GM12801 (cell line): ENCODE measurements around the gene DPYD.

ENCODE experiments used
- TF ChIP-seq, protein P1 (sequence below): IDR thresholded peaks from one replicate; pipeline ENCODE4 v1.5.1; 2011; ENCODE audit warnings: control low read depth; ENCODE audit not compliant: insufficient read length; ENCODE audit errors: extremely low read depth

The DPYD gene

DNA sequence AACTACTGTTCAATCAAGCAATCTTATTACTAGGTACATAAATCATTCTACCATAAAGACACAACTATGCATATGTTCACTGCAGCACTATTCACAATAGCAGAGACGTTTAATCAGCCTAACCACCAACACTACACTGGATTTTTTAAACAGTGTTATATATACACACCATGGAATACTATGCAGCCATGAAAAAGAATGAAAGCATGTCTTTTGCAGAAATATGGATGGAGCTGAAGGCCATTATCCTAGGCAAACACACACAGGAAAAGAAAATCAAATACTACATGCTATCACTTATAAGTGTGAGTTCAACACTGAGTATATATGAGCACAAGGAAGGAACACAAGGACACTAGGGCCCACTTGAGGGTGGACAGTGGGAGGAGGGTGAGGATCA lies 159.2 kb downstream of the DPYD start:
- TF ChIP-seq, protein P1, sequence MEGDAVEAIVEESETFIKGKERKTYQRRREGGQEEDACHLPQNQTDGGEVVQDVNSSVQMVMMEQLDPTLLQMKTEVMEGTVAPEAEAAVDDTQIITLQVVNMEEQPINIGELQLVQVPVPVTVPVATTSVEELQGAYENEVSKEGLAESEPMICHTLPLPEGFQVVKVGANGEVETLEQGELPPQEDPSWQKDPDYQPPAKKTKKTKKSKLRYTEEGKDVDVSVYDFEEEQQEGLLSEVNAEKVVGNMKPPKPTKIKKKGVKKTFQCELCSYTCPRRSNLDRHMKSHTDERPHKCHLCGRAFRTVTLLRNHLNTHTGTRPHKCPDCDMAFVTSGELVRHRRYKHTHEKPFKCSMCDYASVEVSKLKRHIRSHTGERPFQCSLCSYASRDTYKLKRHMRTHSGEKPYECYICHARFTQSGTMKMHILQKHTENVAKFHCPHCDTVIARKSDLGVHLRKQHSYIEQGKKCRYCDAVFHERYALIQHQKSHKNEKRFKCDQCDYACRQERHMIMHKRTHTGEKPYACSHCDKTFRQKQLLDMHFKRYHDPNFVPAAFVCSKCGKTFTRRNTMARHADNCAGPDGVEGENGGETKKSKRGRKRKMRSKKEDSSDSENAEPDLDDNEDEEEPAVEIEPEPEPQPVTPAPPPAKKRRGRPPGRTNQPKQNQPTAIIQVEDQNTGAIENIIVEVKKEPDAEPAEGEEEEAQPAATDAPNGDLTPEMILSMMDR, result no peak

DNA sequence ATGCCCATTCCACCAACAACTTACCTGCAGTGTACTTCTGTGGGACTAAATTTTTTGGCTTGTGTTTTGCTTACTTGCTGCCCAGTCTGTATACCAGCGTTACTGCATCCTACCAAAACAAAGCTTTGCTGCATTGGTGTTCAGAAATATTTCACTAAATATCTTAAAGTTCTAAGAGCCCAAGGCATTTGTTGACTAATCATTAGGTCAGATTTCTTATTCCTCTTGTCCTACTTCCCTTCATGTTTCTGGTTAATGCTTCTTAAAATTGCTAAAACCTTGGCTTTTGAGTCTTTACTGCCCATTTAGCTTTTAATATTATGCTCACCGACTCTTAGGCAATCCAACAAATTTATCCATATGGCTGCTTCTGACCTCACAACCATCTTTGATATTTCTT lies 161.8 kb downstream of the DPYD start:
- TF ChIP-seq, protein P1, result no peak

DNA sequence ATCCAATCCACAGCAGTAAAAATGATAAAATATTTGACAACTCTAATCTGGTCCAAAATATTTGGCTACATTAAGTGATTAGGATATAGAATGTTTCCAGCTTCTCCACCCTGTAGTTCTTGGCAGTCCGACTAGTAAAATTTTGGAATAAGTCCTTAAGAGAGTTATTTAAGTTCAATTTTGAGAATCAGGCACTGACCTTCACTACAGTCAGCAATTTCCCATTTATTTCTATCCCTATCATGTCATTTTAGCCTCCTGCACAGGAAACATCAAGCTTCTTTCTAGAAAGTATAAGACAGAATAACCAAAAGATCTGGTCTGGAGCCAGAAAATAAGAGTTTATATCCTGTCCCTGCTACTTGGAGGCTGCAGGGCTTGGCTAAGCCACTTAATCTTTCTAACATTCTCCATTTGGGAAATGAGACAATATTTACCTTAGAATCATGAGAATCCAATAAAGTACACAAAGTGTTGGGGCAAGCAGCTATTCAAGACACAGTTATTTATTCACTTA lies 162.2 kb downstream of the DPYD start:
- TF ChIP-seq, protein P1, result no peak

DNA sequence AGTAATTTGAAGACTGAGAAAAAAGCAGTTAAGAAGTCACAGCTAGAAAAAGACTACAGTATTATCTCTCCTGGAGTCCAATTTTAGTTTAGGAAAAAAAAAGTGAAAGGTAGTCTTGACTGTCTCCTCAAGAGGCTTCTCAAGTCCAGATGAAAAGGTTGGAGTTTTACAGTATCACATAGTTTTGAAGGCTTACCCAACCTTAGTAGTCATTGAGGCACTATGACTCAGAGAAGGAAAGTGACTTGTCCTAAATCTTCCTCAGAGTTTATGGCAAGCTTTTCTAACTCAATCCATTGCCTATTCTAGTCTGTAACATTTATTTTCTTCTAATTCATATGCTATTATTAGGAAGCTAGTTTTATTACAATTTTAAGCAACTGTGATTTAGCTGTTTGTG lies 174.9 kb downstream of the DPYD start:
- TF ChIP-seq, protein P1, result no peak

DNA sequence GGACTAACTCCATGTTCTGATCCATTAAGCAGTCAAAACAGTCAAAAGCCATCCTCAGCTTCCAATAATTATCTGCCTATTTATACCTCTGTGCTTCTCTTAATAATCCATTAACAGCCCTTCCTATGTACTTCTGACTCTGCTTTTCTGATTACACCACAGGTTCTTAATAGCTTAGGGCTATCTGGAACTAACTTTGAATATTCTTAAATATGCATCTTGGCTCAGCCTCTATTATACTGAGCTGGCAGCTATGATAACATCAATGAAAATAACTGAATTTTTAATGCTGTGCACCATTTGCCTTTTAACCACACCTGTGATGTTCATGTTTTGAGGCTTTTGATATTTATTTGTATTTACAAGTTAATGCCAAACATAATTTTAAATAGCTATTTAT lies 175.9 kb downstream of the DPYD start:
- TF ChIP-seq, protein P1, result no peak

DNA sequence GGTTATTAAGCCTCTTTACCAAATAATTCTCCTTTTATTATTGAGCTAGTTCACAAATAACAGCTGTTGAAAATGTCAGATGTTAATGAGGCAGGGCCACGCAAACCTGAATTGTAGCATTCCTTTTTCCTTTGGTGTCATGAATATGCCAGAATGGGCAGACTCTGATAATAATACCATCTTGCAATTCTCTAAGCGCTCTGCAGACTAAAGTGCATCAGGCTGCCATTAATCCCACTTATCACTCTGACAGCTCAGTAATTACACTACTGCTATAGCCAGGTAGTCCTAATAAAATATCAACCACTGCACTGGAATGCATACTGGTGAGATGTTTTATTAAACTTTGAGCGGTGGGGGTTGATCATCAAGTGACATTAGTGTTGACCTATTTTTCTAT lies 177.7 kb downstream of the DPYD start:
- TF ChIP-seq, protein P1, result no peak

DNA sequence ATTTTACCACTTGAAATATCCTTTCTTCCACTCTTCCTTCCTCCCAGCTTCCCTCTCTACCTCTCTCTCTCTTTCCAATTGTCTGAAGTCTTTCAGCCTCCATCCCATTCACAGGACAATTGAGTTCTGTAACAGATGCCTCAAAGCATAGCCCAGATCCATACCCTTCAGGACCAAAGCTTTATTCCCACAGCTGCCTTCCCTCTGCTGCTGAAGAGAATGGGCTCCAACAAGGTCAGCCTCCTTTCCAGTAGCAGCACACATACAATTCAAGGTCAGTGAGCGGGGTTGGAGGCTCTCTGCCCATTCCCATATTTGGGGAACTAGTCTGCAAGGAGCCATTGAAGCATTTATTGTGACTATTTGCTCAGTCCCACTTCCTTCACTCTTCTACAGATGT lies 179.9 kb downstream of the DPYD start:
- TF ChIP-seq, protein P1, result no peak
